Measurements from ENCODE around the gene CSPG4. TPM values are rescaled to one million over a fixed set of nuclear protein-coding genes. Genes with fewer than 3 reads are reported as not detected.

Gene CSPG4
- total and polyA plus RNA-seq, 2 of the 8 experiments (the other 6 are each of a cell fraction or from before 2014, with no cell fraction given): 1.4 to 3.0 TPM

DNA sequence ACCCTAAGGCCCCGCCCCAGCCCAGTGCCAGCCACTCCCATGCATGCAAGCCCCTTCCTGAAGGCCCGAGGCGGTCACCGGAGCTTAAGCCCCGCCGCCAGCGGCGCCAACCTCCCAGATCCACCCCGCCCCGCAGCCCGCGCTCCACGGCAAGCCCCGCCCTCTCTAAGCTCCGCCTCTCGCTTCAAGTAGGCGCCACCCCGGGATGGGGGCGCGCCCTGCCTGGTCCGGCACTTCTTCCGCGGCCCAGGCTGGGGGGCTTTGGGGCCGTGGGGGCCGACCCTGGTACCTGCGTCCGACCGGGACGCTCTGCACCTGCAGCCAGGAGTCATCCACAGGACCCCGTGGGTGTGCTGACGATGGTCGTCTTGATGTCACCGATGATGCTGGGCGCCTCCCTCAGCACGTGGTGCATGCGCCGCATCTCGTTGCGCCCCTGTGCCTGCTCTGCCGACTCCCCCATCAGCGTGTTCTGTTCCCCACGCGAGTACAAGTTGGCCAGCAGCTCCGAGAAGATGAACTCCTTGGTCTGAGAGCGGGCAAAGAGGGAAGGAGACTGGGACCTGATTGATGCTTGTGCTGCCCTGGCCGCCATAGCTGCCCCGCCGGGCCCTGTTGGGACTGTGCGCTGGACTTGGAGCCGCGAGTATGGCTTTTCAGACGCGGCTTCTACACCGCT, 26.1 kb upstream of the CSPG4 start (continued):
- TF ChIP-seq MAFK (IDR thresholded peaks at IDR 0.05; ENCODE audit: low read depth, low read length) (no peak), CTCF (IDR thresholded peaks at IDR 0.05; ENCODE audit: control extremely low read depth in 1 of 3, insufficient read depth in 1 of 3, low read depth in 1 of 3, low read length in 3 of 3) (no peak), ASH2L (IDR thresholded peaks at IDR 0.05; ENCODE audit: low read length) (peak; percentile 33), RXRA (IDR thresholded peaks at IDR 0.05; ENCODE audit: insufficient read depth, low read depth, low read length) (no peak), SRF (IDR thresholded peaks at IDR 0.05; ENCODE audit: low read depth, low read length) (no peak), CBX8 (IDR thresholded peaks at IDR 0.05; ENCODE audit: borderline replicate concordance, low read depth, low read length) (no peak), PHF8 (conservative IDR thresholded peaks at IDR 0.05; ENCODE audit: low read depth, low read length) (peak; percentile 48; the same call in 1 of the 2 replicates), EZH2 (IDR thresholded peaks at IDR 0.05; ENCODE audit: low read depth, low read length, severe bottlenecking) (no peak), CREB1 (IDR thresholded peaks at IDR 0.05) (peak; percentile 83), POU5F1 (IDR thresholded peaks at IDR 0.05; ENCODE audit: low read depth, low read length) (no peak), SIN3A (conservative IDR thresholded peaks at IDR 0.05 in 1 of 2, IDR thresholded peaks at IDR 0.05 in 1 of 2; ENCODE audit: low read depth in 1 of 2, low read length in 2 of 2) (no peak), RFX5 (IDR thresholded peaks at IDR 0.05; ENCODE audit: borderline replicate concordance, low read depth, low read length) (no peak), USF2 (IDR thresholded peaks at IDR 0.05; ENCODE audit: low read length) (peak; percentile 72), KDM5A (IDR thresholded peaks at IDR 0.05; ENCODE audit: low read length) (no peak), YY1 (IDR thresholded peaks at IDR 0.05; ENCODE audit: low read depth, low read length) (peak; percentile 70), BRCA1 (IDR thresholded peaks at IDR 0.05; ENCODE audit: low read depth, low read length) (no peak), SP1 (IDR thresholded peaks at IDR 0.05; ENCODE audit: low read depth, low read length) (peak; percentile 22; the same call in 1 of the 2 replicates)
- TF ChIP-seq, protein P1, sequence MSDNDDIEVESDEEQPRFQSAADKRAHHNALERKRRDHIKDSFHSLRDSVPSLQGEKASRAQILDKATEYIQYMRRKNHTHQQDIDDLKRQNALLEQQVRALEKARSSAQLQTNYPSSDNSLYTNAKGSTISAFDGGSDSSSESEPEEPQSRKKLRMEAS (IDR thresholded peaks at IDR 0.05): peak; percentile 100
- TF ChIP-seq, protein P2, sequence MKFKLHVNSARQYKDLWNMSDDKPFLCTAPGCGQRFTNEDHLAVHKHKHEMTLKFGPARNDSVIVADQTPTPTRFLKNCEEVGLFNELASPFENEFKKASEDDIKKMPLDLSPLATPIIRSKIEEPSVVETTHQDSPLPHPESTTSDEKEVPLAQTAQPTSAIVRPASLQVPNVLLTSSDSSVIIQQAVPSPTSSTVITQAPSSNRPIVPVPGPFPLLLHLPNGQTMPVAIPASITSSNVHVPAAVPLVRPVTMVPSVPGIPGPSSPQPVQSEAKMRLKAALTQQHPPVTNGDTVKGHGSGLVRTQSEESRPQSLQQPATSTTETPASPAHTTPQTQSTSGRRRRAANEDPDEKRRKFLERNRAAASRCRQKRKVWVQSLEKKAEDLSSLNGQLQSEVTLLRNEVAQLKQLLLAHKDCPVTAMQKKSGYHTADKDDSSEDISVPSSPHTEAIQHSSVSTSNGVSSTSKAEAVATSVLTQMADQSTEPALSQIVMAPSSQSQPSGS (IDR thresholded peaks at IDR 0.05; ENCODE audit: low read length): no peak

All from H1 (cell line).